ENCODE data around the gene TUBG2.

Gene TUBG2

GRCh38 chr17:42677921-42678781, 19.1 kb downstream of the TUBG2 start:
- H3K4me3 ChIP-seq (ENCODE audit: control insufficient read depth, low read depth, low read length) = peak overlapping the region; percentile 58
- DNase-seq (ENCODE audit: low read depth) = peak; percentile 86
- TF ChIP-seq CTCF (conservative IDR thresholded peaks at IDR 0.05; ENCODE audit: control insufficient read depth, insufficient read depth, low read depth, low read length) = no peak

- peak; percentile 59 for DNase-seq (ENCODE audit: low read depth)
- H3K4me3 ChIP-seq (ENCODE audit: control insufficient read depth, low read depth, low read length) = peak overlapping the region; percentile 58
- TF ChIP-seq CTCF (conservative IDR thresholded peaks at IDR 0.05; ENCODE audit: control insufficient read depth, insufficient read depth, low read depth, low read length) = no peak
Measured at GRCh38 chr17:42678951-42679491, 19.9 kb downstream of the TUBG2 start.

DNA sequence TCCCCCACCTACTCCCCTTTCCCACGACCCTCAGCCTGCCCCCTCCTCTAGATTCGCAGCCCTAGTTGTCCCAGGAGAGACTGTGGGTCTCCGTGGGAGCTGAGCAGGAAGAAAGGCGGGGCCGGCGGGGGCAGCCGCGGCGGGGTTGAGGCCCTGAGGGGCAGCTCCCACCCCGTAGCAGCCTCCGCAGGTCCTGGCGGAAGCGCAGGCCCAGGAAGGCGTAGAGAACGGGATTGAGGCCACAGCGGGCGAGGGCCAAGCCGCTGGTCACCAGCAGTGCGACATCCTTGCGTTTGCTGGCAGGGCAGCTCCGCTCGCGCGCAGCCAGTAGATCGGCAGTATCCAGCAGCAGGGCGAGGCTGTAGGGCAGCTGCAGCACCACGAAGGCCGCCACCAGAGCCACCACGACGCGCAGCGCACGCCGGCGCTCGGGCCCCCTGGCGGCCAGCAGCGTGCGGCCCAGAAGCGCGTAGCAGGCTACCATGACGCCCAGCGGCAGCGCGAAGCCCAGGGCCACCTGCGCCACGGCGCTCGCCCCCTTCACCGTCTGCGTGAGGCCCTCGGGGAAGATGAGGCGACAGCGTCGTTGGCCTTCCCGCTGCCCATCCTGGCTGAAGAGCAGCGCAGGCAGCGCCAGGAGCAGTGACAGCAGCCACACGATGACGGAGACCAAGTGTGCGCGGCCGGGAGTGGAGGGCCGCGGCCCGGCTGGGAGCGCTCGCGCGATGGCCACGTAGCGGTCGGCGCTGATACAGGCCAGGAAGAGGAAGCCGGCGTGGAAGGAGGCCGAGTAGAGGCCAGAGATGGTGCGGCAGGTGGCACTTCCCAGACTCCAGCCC, 20.6 kb downstream of the TUBG2 start:
- no peak for TF ChIP-seq CTCF (conservative IDR thresholded peaks at IDR 0.05; ENCODE audit: control insufficient read depth, insufficient read depth, low read depth, low read length)
- peak overlapping the region; percentile 27 for H3K4me3 ChIP-seq (ENCODE audit: control insufficient read depth, low read depth, low read length)
- peak; percentile 69 for DNase-seq (ENCODE audit: low read depth)

DNA sequence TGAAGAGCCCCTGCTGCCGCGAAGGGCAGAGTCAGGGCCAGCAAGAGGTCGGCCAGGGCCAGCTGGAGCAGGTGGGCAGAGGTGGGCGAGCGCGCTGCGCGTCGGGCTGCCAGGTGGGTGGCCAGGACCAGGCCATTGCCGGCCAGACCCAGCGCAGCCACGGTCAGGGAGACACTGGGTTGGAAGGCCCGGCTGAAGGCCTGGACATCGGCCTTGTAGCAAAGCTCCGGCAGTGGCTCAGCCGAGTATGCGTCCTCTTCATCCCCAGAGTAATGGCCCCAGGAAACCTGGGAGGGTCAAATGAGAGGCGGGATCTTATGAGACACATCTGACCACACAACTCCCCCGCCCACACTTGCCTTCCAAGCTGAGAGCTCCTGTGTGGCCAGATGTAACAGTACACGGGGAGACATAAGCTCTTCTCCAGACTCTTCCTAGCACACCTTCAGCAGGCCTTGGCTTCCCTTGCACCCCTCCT, 21.3 kb downstream of the TUBG2 start:
- DNase-seq (ENCODE audit: low read depth) = peak; percentile 78
- H3K4me3 ChIP-seq (ENCODE audit: control insufficient read depth, low read depth, low read length) = peak overlapping the region; percentile 12
- TF ChIP-seq CTCF (conservative IDR thresholded peaks at IDR 0.05; ENCODE audit: control insufficient read depth, insufficient read depth, low read depth, low read length) = no peak

DNA sequence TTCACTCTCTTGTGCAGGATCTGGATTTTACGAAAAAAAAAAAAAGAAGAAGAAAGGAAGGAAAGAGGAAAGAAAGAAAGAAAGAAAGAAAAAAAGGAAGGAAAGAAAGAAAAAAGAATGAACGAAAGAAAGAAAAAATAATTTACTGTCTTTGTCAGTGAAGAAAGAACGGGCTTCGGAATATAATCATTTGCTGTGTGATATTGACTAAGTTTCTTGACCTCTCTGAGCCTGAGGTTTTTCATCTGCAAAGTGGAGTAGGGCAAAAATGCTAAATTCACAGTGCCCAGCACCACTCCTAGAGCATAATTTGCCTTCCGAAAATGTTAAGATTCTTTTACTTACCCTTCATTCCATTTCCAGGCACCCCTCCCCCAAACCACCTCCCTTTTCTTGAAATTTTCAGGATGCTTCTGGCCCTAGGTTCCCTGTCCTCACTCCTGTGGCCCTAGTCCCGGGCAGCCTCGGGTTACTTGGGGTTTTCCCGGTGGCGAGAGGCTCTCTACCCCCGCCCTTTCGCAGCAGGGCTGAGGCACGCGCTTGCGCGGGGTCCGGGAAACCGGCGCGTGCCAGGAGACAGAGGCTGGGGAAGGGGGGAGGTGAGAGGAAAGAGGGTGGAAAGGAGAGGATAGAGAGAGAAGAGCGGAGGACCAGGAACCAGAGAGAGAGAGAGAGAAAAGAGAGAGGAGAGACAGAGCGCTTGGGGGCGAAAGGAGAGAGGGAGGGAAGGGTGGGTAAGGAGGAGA, 23.1 kb downstream of the TUBG2 start, which contains the start of gene CNTNAP1:
TSS of gene CNTNAP1 (plus strand) at position 556 of the 746 bp plus-strand sequence. CDS start 299 bp downstream, outside the sequence.
- no peak for TF ChIP-seq CTCF (conservative IDR thresholded peaks at IDR 0.05; ENCODE audit: control insufficient read depth, insufficient read depth, low read depth, low read length)
- DNase-seq (ENCODE audit: low read depth) = peak; percentile 68
- peak within 1 kb of the TSS; percentile 64 for H3K4me3 ChIP-seq (ENCODE audit: control insufficient read depth, low read depth, low read length)

Measured in fibroblast of mammary gland (primary cell).